SU-DHL-6 (cell line): ENCODE measurements around the gene TNFRSF18.

Experiments used
- EZH2phosphoT487 ChIP-seq: fragments of 200-600 bp; sonication (generic), shearing (Covaris generic); conservative IDR thresholded peaks from 2 replicates; pipeline ENCODE4 v1.6.1; 2018; ENCODE audit warnings: mild to moderate bottlenecking, antibody characterized with exemption, low read length, moderate library complexity, mixed read lengths
- TF ChIP-seq, protein P1 (sequence below): fragments of 200-600 bp; sonication (generic); IDR thresholded peaks from one replicate; pipeline ENCODE4 v1.5.1; 2017; ENCODE audit warnings: antibody characterized with exemption, mild to moderate bottlenecking, low read length, moderate library complexity; ENCODE audit not compliant: insufficient read depth, poor library complexity, severe bottlenecking

DNA sequence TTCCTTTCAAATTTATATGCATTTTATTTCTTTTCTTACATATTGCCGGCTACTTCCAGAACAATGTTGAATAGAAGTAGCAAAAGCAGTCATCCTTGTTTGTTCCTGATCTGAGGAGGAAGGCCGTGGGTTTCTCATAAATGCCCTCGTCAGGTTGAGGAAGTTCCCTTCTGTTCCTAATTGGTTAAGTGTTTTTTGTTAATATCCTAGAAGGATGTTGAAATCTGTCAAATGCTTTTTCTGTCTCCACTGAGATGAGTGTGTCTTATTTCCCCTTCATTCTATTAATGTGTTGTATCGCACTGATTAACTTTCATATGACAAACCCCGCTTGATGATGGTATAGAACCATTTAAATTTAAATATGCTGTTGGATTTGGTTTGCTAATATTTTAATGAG, 17.3 kb downstream of the TNFRSF18 start:
- TF ChIP-seq, protein P1, sequence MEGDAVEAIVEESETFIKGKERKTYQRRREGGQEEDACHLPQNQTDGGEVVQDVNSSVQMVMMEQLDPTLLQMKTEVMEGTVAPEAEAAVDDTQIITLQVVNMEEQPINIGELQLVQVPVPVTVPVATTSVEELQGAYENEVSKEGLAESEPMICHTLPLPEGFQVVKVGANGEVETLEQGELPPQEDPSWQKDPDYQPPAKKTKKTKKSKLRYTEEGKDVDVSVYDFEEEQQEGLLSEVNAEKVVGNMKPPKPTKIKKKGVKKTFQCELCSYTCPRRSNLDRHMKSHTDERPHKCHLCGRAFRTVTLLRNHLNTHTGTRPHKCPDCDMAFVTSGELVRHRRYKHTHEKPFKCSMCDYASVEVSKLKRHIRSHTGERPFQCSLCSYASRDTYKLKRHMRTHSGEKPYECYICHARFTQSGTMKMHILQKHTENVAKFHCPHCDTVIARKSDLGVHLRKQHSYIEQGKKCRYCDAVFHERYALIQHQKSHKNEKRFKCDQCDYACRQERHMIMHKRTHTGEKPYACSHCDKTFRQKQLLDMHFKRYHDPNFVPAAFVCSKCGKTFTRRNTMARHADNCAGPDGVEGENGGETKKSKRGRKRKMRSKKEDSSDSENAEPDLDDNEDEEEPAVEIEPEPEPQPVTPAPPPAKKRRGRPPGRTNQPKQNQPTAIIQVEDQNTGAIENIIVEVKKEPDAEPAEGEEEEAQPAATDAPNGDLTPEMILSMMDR, result no peak
- no peak for TF ChIP-seq EZH2phosphoT487
